ENCODE results near the gene CST4.
"Not testable (repeated sequence)": the region's sequence is repeated elsewhere in the genome, so short reads cannot be mapped to it uniquely, and the experiment has no call there.

Gene CST4

GRCh38 chr20:23640018-23640601 lies 48.7 kb downstream of the CST4 start:
- DNase-seq, result no peak

- no peak for DNase-seq
Measured at GRCh38 chr20:23639490-23639958, 49.3 kb downstream of the CST4 start.

GRCh38 chr20:23638309-23638708 lies 50.5 kb downstream of the CST4 start:
- DNase-seq, result no peak

GRCh38 chr20:23637282-23638221 lies 51.3 kb downstream of the CST4 start, which contains the start of gene CST3:
Gene CST3 (minus strand): TSS chr20:23637955. CDS start chr20:23637862, 93 bp downstream.
- peak; percentile 92 for DNase-seq

GRCh38 chr20:23636908-23637281 lies 51.9 kb downstream of the CST4 start:
- no peak for DNase-seq

GRCh38 chr20:23636182-23636907 lies 52.5 kb downstream of the CST4 start:
- no peak for DNase-seq

- DNase-seq, result not testable (repeated sequence)
Measured at GRCh38 chr20:23635768-23636090, 53.1 kb downstream of the CST4 start.
